Left lobe of liver (tissue), 2 donors: ENCODE data around the gene FNDC11. TPM values are rescaled to one million over a fixed set of nuclear protein-coding genes. Genes with fewer than 3 reads are reported as not detected.
A peak's percentile ranks its signal among the peaks of the same experiment; 100 is the strongest.

Experiments used
- ATAC-seq: fragments of 200-7000 bp; cut with Tn5 transposase; one replicate; pipeline ENCODE4 v1.9.1; 2020; ENCODE audit warnings: mild to moderate bottlenecking, moderate library complexity
- DNase-seq: peaks from one replicate; pipeline ENCODE4 v3.0.0-alpha.2; 2020; ENCODE audit warnings: low spot score
- total RNA-seq: library from RNA; stranded (reverse); gene quantifications from one replicate; pipeline ENCODE4 v1.2.1, GENCODE V29; 2021
- donor health status: DM: no; HTN: no; CAD: no; lungs with moderate emphysema.
- donor health status: DM: no; HTN: yes; CAD: no.

The FNDC11 gene
- total RNA-seq, 1 donor from 2014 or later = not detected

DNA sequence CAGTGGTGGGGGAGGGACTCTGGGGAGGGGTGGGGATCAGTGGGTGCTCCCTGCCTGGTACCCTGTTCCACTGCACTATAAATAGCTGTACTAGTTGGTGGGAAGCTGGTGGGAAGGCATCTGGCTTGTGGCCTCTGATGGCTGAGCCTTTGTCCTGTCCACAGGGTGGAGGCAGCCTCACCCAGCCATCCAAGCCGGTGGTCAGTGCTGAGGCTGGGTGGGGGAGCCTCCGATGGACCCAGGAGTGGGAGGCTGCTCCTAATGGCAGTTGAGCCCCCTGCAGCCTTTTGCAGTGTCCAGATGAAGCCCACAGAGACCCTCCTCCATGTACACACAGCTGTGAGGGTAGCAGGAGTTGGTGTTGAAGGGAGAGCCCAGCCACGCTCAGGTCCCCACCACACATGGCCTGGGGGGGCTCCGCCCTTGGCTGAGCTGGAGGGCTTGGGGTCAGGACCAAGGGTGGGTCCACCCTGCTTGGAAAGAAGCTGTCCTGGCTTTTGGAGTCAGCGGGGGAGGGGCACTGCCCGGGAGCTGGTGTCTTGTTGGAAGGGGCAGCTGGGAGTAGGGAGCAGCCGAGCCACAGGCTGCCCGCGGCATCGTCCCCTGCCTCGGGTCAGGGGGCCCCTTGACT, 30.9 kb upstream of the FNDC11 start:
- DNase-seq = no peak
- ATAC-seq = no peak

DNA sequence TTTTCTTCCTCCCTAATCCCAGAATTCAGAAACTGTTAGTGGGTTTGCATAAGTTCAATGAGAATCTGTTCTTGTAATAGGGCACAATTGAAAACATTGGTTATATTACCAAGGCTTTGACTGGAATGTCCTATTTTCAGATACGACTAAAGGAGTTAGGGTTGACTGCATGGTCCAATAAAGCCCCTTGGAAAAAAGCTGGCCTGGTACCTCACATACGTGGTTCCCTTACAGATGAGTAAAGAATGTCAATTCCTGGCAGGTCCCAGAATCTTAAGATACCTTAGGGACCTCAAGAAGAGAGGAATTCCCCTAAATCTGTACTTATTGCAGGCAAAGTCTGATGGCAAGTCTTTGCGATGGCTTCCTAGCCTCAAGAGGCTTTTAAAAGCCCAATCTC, 28.8 kb upstream of the FNDC11 start:
- DNase-seq (no peak), ATAC-seq (no peak)

DNA sequence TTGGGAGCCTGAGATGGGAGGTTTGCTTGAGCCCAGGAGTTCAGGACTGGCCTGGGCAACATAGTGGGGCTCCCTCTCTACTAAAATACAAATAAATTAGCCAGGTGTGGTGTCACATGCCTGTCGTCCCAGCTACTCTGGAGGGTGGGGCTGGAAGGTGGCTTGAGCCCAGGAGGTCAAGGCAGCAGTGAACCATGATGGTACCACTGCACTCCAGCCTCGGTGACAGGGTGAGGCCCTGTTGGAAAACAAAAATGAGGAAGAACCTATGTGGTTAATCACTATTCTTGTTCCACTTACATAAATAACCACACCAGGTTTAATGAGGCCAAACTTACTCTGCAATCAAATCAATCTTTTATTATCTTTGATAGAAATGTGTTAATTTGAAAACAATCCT, 28.0 kb upstream of the FNDC11 start:
- DNase-seq (no peak), ATAC-seq (no peak)

DNA sequence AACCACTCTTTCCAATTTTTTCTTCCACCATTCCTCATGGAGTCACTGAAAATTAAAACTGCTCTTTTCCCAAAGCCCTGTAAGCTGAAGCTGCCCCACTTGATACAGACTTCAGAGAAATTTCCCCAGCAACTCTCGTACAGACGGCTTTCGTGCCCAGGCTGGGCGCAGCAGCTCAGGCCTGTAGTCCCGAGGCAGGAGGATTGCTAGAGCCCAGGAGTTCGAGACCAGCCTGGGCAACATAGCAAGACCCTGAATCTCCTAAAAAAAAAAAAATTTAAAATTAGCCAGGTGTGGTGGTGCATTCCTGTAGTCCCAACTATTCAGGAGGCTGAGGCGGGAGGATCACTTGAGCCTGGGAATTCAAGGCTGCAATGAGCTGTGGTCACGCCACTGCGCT, 26.8 kb upstream of the FNDC11 start:
- no peak for DNase-seq
- ATAC-seq = no peak

DNA sequence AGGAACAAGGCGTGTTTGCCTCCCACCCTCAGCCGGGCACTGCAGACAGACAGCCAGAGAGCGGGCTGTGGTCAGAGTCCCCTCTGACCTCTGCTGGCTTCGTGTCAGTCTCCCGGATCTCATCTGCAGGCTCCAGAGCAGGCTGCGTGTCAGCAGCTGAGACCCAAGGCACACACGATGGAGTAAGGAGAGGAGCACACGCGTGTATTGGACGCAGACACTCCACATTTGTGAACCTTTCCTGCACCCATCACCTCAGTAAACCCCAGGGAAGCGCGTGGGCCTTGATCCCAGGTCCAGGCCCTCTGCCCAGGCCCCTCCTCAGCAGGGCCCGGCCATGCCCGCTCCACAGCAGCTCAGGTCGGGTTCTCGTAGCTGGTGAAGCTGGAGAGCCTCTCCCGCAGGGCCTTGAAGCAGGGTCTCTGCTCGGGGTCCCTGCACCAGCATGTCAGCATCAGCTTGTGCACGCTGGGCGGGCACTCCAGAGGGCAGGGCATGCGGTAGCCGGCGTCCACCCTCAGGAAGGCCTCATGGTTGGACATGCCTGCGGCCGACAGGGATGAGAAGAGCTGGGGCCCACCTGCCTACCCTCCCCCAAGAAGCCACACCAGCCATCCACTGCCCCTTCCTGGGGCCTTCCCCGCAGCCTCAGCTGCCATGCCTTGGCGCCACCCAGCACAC, 24.6 kb upstream of the FNDC11 start:
- ATAC-seq = no peak
- no peak for DNase-seq

DNA sequence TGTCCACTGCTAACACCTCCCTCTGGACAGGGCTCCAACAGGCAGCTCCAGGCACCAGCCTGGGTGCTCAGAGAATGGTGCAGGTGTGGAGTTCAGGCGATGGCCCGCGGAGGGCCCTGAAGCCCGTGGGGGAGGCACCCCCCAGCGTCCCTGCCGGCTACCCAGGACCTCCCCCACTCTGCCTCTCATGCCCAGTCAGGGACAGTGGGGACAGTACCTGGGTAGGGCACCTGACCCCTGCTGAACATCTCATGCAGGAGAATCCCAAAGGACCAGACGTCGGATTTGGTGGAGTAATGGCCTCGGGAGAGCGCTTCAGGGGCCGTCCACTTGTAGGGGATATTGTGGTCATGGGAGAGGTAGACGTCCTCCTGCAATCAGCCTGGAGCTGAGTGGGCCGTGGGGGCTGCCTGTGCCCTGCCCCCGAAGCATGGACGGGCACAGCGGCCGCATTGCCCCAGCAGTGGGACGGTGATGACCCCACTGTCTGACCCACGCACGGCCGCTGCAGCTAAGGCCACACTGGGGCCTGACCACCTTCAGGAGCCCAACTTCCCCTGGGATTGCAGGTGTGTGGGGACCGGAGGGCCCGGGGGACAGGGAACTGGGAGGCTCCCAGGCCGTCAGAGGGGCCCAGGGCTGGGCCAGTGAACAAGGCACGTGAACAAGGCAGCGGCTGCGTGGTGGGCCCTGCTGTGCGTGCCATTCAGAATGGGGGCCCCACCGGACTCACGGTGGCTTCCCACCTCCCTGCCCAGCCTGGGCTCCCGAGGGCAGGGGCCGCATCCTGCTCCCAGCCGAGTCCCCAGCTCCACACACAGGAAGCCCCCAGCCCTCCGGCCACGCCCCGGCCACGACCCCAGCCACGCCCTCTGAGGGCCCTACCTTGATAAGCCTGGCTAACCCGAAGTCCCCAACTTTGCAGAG, 23.8 kb upstream of the FNDC11 start:
- DNase-seq = no peak
- no peak for ATAC-seq

DNA sequence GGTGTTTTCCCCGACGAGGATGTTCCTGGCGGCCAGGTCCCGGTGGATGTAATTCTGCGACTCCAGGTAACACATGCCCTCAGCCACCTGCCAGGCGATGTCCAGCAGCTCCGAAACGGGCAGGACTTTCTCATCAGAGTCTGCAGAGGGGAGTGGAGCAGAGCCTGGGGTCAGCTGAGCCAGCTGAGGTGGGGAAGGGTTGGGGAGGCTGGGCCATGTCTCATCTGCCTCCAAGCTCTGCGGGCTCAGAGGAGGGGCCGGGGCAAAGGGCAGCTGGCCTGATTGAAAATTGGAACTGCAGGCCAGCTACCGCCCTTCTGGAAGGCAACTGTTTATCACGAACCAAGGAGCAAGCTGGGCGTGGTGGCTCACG, 23.2 kb upstream of the FNDC11 start:
- ATAC-seq = peak; percentile 2

DNA sequence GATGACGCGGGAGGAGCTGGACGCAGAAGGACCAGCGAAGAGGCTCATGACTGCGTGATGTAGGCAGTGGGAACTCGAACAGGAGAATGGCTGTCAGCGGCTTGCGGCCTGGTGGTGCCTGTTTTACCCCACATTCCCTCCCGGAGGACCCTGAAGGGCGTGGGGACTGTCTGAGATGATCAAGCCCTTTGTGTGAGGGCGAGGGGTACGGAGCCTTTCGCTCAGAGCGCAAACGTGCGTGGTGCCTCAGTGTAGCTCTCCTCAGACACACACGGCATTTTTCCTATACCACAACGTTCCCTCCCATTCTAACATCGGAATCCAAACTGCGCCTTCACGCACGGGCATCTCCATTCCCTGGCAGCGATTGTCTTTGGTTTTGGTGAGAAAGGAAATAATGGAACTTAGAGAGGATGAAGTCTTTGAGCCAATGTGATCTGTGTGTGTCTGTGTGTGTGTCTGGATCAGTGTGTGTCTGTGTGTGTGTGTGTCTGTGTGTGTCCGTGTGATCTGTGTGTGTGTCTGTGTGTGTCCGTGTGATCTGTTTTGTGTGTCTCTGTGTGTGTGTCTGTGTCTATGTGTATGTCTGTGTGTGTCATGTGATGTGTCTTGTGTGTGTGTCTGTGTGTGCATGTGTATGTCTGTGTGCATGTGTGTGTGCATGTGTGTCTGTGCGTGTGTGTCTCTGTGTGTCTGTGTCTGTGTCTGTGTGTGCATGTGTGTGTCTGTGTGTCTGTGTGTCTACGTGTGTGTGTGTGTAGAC, 22.1 kb upstream of the FNDC11 start:
- DNase-seq = no peak

More for the DNA sequence above, 23.2 kb upstream of the FNDC11 start:
- no peak for DNase-seq

DNA sequence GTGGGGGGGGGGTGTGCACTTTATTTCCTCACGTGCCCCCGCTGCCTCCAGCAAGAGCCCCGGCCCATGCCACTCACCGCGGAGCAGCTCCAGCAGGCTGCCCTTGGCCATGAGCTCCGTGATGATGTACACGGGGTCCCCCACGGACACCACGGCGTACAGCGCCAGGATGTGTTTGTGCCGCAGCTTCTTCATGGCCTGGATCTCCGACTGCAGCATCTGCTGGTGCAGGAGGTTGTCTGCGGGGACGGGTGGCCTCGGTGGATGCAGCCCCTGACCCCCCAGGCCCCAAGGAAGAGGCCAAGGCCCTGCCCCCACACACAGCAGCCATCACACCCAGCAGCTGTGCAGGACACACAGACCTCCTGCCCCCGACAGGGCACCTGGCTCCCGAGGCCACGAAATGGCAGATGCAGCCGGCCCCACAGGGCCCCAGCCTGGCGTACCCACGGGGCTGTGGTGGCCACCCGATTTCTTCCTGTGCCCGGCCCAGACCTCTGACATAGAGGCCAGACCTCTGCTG, 21.4 kb upstream of the FNDC11 start:
- ATAC-seq = no peak
- no peak for DNase-seq

More for the DNA sequence above, 22.1 kb upstream of the FNDC11 start:
- no peak for ATAC-seq

DNA sequence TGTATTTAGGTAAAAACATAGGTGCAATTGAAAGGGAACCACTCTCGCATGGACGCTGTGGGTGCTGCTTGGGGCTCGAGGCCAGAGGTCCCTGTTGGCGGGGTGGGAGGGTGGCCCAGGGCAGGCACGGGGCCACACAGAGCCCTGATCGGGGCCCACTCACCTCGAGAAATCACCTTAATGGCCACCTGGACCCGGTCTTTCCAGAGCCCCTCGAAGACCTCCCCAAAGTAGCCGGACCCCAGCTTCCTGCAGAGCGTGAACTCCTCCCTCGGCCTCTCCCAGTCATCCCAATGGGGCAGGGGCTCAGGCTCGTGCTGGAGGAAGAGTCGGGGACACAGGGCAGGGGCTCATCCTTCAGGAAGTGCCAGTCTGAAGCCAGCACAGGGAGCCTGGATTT, 20.6 kb upstream of the FNDC11 start:
- no peak for DNase-seq
- no peak for ATAC-seq

DNA sequence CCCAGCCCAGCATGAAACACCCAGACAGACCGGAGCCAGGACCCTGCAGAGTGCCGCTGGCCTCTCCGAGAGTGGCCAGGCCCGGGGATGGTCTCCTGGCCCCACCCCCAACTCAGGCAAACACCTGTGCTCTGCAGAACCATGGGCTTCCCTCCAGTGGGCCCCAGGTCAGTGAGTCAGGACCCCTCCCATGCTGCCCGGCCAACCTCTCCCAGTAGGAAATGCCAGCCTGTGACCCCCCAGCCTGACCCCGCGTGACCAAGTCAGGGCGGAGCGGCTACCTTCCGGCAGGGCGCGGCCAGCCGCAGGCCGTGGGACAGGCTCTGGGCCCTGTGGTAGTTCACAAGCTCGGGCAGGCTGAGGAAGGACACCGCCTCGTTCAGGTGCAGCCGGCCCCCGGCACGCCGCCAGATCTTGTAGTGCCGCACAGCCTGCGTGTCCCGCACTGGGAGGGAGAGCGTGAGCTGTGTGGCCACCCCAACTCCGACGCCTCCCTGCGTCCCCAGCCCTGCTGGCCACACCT, 20.0 kb upstream of the FNDC11 start:
- DNase-seq = no peak
- no peak for ATAC-seq

DNA sequence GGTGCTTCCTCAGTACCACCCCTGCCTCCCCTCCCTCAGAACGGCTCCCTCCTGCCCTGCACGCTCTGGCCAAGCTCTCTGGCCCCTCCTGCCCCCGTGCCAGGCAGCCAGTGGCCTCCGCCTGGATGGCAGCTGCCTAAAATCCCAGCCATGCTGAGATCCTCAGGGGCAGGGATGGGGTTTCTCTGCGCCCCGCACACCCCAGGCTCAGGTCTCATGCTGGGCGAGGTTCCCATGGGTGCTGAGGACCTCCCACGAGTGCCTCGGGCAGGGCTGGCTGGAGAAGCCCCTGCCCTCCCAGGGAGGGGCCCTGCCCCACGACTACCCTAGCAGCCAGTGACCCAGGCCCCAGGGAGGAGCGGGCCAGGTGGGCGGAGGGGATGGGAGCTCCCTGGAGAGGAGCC, 19.5 kb upstream of the FNDC11 start:
- DNase-seq (no peak), ATAC-seq (no peak)

DNA sequence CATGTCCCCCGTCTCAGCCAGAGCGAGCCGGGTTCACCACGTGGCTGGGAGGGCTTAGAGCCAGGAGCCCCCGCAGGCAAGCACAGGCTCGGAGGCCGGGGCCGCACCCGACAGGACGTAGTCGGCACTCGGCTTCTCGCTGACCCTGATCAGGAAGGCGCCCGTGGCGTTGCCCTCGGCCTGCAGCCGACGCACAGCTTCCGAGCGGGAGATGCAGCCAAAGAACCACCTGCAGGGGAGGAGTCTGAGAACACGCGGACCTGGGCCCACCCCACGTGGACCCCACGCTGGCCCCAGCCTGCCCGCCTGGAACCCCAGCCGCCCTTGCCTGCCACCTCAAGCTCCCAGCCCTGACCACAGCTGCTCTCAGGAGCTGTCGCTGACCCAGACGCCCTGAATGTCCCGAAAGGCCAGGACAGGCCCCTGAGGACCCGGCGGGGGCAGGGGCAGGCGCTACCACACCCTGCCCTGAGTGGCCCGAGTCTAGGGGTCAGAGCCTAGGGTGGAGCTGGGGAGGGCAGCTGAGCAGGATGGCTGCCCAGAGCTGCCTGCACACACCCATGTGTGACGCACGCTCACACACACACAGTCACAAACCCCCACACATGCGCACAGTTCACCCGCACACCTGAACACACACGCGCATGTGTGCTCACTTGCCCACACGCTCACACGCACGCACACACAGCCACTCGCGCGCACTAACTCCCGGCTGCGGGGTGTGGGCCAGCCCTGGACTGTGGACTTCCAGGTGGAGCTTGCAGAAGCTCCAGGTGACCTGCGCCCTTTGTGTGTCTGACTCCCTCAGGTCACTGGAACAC, 18.9 kb upstream of the FNDC11 start:
- peak; percentile 63 for ATAC-seq
- peak; percentile 90 for DNase-seq

DNA sequence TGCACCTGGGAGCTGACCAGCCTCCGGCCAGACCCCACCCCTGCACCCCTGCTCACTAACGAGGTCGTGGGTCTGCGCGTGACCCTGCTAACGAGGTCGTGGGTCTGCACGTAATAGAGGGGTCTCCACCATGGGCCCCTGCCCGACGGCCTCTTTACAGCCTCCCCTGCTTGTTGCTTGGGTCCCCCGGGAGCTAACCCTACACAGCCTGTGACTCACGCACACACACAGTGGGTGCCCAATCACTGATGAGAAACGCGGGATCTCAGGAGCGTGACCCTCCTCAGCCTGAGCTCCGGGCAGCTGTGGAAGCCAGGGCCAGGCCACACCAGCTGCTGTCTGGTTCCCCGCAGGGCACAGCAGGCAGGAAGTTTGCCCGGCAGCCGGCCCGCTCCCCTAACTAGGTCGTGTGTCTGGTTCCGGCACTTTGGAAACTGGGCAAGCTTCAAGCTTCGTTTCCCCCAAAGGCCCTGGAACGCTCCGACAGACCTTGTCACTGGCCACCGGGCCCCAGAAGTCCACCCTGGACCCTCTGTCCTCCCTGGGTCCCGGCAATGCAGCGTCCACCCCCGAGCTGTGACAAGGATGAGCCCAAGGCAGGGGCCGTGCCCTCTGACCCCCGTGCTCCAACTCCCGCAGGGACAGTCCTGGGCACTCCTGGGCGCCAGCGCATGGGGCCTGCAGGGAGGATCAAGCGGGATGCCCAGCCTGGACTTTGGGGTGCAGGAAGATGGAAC, 17.6 kb upstream of the FNDC11 start:
- DNase-seq (no peak), ATAC-seq (no peak)

DNA sequence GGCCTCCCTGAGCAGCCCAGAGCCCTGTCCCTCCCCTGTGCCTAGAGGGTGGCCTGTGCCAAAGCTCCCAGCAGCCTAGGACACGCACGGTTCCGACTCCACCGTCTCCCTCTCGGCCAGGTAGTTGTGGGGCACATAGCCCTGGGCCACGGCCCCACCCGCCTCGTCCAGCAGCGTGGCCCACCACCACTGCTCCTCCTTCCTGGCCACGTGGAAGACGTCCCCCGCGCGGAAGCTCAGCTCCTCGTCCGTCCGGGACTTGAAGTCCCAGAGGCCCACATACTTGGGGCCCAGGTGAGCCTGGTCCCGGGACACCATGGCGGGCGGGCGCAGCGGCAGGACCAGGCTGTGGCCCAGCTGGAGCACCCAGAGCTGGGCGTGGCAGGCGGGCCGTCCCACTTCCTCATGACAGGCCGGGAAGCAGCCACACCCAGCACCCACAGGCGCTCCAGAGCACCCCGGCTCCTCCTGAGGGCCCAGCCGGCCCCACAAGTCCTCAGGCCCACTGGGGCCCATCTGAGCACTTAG, 16.9 kb upstream of the FNDC11 start, which contains the start of gene PTK6:
TSS of gene PTK6 (minus strand) at position 380 of the 528 bp plus-strand sequence. CDS start at position 318, 62 bp downstream.
- peak; percentile 35 for ATAC-seq
- peak; percentile 73 for DNase-seq

DNA sequence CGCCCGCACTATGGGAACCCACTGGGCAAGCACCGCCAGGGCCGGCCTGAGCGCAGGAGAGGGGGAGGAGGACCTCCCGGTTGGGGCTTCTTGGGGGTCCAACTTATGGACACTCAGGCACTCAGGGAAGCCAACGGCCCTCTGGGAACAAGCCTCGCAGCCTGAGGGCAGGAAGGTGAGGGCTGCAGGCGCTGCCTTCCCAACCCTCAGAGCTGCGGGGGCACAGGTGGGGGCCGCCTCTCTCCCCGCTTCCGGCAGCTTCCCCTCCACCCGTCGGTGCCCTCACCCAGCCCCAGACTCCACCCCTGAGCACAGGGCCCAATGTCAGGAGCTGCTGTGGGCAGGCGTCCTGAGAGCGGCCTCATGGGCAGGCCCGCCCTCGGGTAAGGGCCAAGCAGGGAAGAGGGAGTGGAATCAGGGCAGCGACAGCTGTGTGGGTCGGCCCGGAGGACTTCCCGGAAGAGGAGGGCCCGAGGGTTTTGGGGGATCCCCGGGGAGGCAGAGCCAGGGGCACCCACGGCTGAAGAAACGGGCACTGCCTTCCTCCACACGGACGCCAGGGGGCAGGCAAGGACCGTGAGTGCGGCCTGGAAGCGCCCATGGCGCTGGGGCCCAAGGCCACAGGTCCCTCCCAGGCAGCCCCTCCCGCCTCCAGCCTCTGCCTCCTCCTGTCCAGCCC, 16.3 kb upstream of the FNDC11 start:
- ATAC-seq (peak; percentile 78), DNase-seq (peak; percentile 97)

DNA sequence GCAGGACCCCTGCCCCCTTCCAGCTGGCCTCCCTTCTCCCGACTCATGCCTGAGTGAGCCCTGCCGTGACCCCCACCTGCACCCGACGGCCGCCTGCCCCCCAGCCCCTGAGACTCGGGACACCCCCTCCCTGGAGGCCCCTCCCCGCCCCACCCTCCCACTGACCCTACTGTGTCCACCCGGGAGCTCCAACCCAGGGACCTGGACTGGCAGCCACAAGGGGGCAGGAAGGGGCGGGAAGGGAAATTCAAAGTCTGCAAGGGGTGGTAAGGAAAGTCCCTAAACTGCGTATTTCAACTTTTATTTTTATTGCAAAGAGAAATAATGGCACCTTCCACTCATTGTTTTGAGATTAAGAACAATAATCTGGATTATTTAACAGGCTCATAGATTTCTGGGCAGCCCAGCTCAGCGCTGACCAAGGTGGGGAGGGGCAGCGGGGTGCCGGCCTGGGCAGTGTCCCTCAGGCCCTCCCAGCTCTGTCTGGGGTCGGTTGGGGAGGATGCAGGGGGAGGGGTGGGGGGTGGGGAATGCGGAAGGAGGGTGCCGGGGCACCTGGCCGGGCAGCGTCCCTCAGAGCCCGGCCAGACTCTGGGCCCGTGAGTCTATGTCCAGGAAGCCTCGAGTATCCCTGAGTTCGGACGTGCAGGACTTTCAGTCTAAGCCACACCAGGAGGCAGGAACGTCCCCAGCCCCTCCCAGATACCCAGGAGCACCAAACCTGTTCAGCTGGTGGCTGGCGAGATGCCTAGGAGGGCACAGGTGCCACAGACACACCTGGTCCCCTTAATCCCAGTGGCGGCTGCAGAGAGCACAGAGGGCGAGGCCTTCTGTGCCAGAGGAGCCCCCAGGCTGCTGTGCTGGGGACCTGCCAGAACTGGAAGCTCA, 15.5 kb upstream of the FNDC11 start:
- DNase-seq (no peak), ATAC-seq (peak; percentile 15)
